Cardiac fibroblast (primary cell): Measurements from ENCODE around the gene THAP10.
"Not testable (repeated sequence)": the region's sequence is repeated elsewhere in the genome, so short reads cannot be mapped to it uniquely, and the experiment has no call there.

Experiments
- DNase-seq, 2 donors: peaks; one replicate each; pipeline versions ENCODE4 v3.0.0 to v3.0.0-alpha.2; 2010; ENCODE audit warnings: low read depth in 2 of 2
- H3K4me3 ChIP-seq, 2 donors: replicated peaks in 1 of 2; 1 replicate in 1 of 2; 2 replicates in 1 of 2; pipeline ENCODE4 v1.5.1; 2011; ENCODE audit warnings: low read depth in 2 of 2, low read length in 2 of 2, mild to moderate bottlenecking in 2 of 2, moderate library complexity in 1 of 2
- TF ChIP-seq, protein P1 (sequence below): IDR thresholded peaks from one replicate; pipeline ENCODE4 v1.5.1; 2011; ENCODE audit warnings: low read depth, mild to moderate bottlenecking, low read length, inconsistent platforms

THAP10 gene

DNA sequence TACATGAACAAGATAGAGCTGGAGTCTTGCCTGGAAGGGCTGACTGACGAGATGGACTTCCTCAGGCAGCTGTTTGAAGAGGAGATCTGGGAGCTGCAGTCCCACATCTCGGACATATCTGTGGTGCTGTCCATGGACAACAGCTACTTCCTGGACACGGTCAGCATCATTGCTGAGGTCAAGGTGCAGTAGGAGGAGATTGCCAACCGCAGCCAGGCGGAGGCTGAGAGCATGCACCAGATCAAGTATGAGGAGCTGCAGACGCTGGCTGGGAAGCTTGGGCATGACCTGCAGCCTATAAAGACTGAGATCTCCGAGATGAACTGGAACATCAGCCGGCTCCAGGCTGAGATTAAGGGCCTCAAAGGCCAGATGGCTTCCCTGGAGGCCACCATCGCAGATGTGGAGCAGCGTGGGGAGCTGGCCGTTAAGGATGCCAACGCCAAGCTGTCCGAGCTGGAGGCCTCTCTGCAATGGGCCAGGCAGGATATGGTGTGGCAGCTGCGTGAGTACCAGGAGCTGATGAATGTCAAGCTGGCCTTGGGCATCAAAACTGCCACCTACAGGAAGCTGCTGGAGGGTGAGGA lies 32.8 kb downstream of the THAP10 start:
- TF ChIP-seq, protein P1, sequence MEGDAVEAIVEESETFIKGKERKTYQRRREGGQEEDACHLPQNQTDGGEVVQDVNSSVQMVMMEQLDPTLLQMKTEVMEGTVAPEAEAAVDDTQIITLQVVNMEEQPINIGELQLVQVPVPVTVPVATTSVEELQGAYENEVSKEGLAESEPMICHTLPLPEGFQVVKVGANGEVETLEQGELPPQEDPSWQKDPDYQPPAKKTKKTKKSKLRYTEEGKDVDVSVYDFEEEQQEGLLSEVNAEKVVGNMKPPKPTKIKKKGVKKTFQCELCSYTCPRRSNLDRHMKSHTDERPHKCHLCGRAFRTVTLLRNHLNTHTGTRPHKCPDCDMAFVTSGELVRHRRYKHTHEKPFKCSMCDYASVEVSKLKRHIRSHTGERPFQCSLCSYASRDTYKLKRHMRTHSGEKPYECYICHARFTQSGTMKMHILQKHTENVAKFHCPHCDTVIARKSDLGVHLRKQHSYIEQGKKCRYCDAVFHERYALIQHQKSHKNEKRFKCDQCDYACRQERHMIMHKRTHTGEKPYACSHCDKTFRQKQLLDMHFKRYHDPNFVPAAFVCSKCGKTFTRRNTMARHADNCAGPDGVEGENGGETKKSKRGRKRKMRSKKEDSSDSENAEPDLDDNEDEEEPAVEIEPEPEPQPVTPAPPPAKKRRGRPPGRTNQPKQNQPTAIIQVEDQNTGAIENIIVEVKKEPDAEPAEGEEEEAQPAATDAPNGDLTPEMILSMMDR, result no peak
- H3K4me3 ChIP-seq, result no peak overlapping the region
- DNase-seq, result peak in 1 of 2 donors; percentile 22

DNA sequence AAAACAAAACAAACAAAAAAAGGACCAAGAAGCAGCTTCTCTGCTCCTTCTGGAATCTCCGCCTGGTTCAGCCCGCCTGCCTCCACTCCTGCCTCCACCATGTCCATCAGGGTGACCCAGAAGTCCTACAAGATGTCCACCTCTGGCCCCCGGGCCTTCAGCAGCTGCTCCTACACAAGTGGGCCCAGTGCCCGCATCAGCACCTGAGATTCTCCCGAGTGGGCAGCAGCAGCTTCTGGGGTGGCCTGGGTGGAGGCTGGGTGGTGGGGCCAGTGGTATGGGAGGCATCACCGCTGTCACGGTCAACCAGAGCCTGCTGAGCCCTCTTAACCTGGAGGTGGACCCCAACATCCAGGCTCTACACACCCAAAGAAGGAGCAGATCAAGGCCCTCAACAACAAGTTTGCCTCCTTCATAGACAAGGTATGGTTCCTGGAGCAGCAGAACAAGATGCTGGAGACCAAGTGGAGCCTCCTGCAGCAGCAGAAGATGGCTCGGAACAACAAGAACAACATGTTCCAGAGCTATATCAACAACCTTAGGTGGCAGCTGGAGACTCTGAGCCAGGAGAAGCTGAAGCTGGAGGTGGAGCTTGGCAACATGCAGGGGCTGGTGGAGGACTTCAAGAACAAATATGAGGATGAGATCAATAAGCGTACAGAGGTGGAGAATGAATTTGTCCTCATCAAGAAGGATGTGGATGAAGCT lies 33.5 kb downstream of the THAP10 start:
- DNase-seq, H3K4me3 ChIP-seq: not testable (repeated sequence)

DNA sequence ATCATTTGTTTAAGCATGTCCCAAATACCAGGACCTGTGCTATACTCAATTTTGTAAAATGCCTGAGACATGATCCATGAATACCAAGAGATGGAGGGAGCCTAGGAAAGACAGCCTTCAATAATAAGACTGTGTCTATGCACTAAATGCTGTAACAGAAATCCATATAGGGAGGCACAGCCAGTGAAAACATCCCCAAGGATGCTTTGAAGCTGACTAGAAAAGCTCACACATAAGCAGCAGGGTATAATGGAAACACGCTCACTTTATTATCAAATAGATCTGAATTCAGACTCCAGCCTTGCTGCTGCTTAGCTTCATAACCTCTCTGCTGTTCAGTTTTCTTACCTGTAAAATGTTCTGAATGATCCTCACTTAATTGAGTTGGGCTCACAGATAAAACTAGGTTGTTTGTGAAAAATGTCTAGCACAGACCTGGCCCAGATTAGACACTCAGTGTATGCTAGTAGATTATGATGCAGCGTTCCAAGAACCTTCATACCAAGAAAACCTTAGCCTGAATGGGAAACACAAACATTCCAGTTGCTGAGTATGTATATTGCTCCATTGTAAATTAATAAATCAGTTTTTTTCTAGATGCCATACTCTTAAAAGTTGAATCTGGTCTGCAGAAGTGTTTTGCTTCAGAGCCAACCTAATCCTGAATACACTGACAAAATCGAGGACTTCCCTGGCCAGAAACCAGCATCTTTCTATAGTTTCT lies 34.5 kb downstream of the THAP10 start:
- DNase-seq, result peak; percentile 38 to 42
- no peak overlapping the region for H3K4me3 ChIP-seq
- TF ChIP-seq, protein P1, result no peak

- peak; percentile 99 for DNase-seq
- H3K4me3 ChIP-seq, result no peak overlapping the region
- TF ChIP-seq, protein P1, result no peak
These were observed 35.2 kb downstream of the THAP10 start for GRCh38 chr15:70856884-70857561.

GRCh38 chr15:70856177-70856883 lies 35.9 kb downstream of the THAP10 start:
- peak; percentile 53 to 61 for DNase-seq
- peak overlapping the region in 1 of 2 donors; percentile 6 for H3K4me3 ChIP-seq
- TF ChIP-seq, protein P1, result no peak

DNA sequence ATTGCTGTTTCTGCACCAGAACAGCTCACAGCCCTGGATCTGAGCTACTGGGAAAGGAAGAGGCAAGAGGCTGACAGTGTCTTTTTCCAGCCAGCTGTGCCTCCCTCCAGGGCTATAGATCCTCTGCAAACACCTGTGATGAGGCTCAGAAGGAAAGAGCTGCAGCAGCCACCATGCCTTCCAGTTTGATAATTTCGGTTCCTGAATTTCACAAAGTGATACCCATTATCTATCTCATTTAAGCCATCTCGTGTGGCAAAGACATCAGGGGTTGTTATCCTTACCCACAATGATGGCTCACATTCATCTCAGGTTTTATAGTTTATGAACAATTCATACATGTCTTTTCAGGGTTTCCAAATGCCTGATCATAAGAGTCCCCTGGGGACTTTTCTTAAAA lies 36.5 kb downstream of the THAP10 start:
- no peak overlapping the region for H3K4me3 ChIP-seq
- TF ChIP-seq, protein P1, result no peak
- DNase-seq, result no peak
